Brain microvascular endothelial cell (primary cell): ENCODE measurements around the gene EML1.

Source experiments
- DNase-seq: peaks from one replicate; pipeline ENCODE4 v3.0.0-alpha.2; 2020
- H3K27ac ChIP-seq: fragments of 250-450 bp; sonication (Bioruptor Pico); 2 replicates; pipeline ENCODE4 v1.5.1; 2020; ENCODE audit warnings: mild to moderate bottlenecking, moderate library complexity
- H3K27me3 ChIP-seq: fragments of 250-450 bp; sonication (Bioruptor Pico); replicated peaks from 2 replicates; pipeline ENCODE4 v1.5.1; 2020; ENCODE audit warnings: mild to moderate bottlenecking
- H3K36me3 ChIP-seq: fragments of 250-450 bp; sonication (Bioruptor Pico); replicated peaks from 2 replicates; pipeline ENCODE4 v1.5.1; 2020; ENCODE audit warnings: mild to moderate bottlenecking
- H3K4me3 ChIP-seq: 2 replicates; pipeline ENCODE4 v1.5.1; 2011; ENCODE audit warnings: low read depth, mild to moderate bottlenecking, control low read depth, low read length, moderate library complexity
- in situ Hi-C: cut with HindIII; loops from 2 replicates; pipeline ENCODE4 v1.10.0; 2017; ENCODE audit warnings: low sequenced_read_pairs, low pct_ligation_motif_present
- TF ChIP-seq, protein P1 (sequence below): IDR thresholded peaks from 2 replicates; pipeline ENCODE4 v1.5.1; 2011; ENCODE audit warnings: low read depth, mild to moderate bottlenecking, moderate library complexity, low read length, control low read depth, inconsistent platforms; ENCODE audit errors: missing control alignments

Gene EML1

DNA sequence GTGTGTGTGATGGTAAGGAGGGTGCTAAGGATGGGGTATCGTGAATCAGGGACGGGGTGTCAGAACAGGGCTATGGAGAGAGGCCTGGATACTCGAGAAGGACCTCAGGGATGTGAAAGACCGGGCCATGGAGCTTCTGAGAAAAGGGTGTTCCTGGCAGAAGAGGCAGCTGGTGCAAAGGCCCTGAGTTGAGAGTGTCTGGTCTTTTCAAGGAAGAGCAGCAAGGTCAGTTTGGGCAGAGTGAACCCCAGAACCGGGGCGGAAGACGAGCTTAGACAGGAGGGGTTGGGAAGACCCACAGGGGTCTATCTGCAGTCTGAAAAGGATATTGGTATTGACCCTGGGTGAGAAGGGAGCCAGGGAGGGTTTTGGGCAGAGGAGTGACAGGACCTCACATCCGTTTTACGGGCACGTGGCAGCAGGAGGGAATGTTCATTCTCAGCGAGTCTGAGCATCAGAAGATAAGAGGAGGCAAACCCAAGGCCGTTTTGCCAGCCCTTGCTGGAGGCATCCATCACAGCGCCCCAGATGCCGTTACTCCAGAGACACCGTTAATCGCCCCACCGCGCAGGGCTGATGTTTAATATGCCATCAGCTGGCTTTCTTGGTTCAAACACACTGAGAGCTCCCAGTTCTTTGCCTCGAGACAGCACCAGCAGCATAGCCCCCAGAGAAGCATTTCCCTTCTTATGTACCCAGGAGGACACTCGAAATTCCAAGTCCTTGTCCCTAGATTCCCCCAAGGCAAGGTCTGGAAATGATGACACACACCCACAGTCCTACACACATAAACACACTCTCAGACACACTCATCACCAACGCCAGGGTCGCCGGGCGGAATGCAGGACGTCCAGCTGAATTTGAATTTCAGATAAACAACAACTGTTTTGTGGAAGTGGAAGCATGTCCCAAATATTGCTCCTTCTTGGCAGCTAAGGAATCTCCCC is 41.4 kb upstream of the EML1 start:
- in situ Hi-C loops: no loop called here
- Histone ChIP-seq H3K4me3 (no peak overlapping the region), H3K36me3 (no peaks in the 10 kb centered on the region), H3K27me3 (no peaks in the 10 kb centered on the region), H3K27ac (peak overlapping the region; percentile 44)
- TF ChIP-seq, protein P1, sequence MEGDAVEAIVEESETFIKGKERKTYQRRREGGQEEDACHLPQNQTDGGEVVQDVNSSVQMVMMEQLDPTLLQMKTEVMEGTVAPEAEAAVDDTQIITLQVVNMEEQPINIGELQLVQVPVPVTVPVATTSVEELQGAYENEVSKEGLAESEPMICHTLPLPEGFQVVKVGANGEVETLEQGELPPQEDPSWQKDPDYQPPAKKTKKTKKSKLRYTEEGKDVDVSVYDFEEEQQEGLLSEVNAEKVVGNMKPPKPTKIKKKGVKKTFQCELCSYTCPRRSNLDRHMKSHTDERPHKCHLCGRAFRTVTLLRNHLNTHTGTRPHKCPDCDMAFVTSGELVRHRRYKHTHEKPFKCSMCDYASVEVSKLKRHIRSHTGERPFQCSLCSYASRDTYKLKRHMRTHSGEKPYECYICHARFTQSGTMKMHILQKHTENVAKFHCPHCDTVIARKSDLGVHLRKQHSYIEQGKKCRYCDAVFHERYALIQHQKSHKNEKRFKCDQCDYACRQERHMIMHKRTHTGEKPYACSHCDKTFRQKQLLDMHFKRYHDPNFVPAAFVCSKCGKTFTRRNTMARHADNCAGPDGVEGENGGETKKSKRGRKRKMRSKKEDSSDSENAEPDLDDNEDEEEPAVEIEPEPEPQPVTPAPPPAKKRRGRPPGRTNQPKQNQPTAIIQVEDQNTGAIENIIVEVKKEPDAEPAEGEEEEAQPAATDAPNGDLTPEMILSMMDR: no peak
- DNase-seq: no peak

GRCh38 chr14:99752486-99753121 is 40.6 kb upstream of the EML1 start:
- H3K27me3 ChIP-seq: no peaks in the 10 kb centered on the region
- in situ Hi-C loops: no loop called here
- TF ChIP-seq, protein P1: no peak
- peak overlapping the region; percentile 44 for H3K27ac ChIP-seq
- no peak overlapping the region for H3K4me3 ChIP-seq
- H3K36me3 ChIP-seq: no peaks in the 10 kb centered on the region
- DNase-seq: peak; percentile 53

DNA sequence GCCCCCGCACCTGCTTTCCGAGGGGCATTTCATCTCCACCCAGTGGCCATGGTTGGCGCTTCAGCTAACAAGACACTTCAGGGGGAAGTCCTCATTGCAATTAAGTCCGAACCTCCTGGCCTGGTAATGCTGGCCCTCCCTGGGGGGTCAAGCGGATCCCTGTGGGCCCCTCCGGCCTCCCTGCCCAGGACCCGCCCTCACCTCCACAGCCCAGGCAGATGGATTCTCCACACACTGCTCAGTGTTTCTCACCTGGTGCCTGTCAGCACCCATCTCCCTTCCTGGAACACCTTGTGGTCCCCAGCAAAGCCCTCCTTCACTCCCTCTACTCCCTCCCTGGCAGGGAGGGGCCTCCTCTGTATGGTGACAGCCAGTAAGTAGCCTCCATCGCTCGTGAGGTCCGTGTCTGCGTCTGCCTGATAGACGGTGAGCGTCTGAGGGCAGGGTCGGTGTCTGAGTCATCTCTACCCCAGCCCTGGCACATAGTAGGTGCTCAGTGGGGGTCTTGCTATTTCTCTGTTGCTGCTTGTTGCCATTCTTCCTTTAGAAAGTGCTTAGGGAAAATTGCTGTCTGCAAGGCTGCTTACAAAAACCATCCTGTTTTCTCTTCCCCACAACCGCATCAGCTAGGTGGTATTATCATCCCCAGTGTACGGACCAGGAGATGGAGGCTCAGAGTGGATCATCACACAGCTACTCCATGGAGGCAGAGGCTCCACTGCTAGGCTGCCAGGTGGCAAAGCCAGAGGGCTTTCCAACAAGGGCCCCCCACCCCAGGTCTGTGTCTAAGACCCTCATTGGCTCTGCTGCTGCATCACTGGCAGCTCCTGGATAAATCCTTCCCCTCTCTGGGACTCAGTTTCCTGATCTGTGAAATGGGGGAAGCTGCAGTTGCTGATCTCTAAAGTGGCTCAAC is 39.7 kb upstream of the EML1 start:
- DNase-seq: no peak
- in situ Hi-C loops: no loop called here
- TF ChIP-seq, protein P1: peak; percentile 30
- Histone ChIP-seq H3K27ac (no peak overlapping the region), H3K36me3 (no peaks in the 10 kb centered on the region), H3K27me3 (no peaks in the 10 kb centered on the region), H3K4me3 (no peak overlapping the region)

DNA sequence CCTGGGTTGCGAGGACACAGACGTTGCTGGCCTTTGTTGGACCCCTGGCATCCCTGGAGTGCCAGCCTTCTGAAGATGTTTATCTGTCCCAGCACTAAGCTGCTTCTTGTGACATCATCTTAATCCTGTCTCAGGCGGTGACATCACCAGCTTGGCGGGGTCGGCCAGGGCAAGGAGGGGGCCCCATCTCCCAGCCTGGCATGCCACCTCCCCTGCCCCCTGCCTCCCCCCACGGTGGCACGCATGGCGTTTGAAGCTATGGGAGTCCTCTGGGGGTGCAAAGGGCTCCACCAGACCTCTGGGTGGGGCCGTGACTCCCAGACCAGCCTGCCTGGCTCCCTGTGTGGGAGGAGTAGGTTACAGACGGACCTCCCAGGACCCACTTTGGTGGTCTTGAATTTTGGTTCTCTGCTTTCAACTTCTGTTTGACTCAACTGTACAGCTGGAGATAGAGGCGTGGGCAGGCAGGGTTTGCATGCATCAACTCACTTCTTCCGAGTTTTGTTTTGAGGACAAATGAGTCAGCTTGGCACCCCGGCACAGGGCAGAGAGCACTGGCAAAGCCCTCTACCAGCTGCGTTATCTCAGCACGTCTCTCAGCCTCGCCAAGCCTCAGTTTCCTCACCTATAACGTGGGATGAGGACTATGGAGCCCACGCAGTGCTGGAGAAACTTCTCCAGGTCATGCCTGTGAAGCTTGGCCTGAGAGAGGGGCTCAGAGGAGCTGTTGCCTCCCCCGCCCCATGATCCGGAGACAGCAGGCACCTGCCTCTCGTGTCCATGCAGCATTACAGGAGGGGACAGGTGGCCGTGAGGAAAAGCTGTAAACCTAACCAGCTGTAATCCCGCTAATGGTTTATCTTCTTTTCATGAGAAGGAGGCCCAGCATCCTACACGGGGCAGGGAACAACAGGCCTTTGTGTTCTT is 38.8 kb upstream of the EML1 start:
- TF ChIP-seq, protein P1: no peak
- Histone ChIP-seq H3K4me3 (no peak overlapping the region), H3K27ac (no peak overlapping the region), H3K27me3 (no peaks in the 10 kb centered on the region), H3K36me3 (no peaks in the 10 kb centered on the region)
- in situ Hi-C loops: no loop called here
- no peak for DNase-seq

DNA sequence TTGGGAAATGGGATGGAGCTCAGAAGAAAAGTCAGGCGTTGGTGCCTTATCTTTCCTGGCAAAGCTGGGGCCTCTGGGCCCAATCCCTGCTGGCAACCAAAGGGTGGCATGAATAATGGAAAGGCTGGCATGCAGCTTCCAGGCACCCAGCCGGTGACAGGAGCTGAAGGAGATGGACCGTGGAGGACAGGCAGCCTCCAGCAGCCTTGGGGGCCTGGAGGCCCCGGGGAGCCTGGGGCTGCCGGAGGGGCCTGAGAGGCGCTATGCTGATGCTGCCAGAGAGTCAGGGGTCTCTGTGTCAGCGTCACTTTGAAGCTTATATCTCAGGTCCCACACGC is 38.2 kb upstream of the EML1 start:
- in situ Hi-C loops: no loop called here
- Histone ChIP-seq H3K27ac (no peak overlapping the region), H3K4me3 (no peak overlapping the region), H3K36me3 (no peaks in the 10 kb centered on the region), H3K27me3 (no peaks in the 10 kb centered on the region)
- DNase-seq: no peak
- TF ChIP-seq, protein P1: no peak
